GM19324 (cell line): ENCODE data around the gene KRT25.
"Not testable (repeated sequence)": the region's sequence is repeated elsewhere in the genome, so short reads cannot be mapped to it uniquely, and the experiment has no call there.

Experiments
- ATAC-seq: cut with Tn5 transposase; IDR thresholded peaks from one replicate; pipeline ENCODE4 v1.9.1; 2021; ENCODE audit warnings: mild to moderate bottlenecking, moderate library complexity; ENCODE audit not compliant: unreplicated experiment, low FRiP score

KRT25 gene

DNA sequence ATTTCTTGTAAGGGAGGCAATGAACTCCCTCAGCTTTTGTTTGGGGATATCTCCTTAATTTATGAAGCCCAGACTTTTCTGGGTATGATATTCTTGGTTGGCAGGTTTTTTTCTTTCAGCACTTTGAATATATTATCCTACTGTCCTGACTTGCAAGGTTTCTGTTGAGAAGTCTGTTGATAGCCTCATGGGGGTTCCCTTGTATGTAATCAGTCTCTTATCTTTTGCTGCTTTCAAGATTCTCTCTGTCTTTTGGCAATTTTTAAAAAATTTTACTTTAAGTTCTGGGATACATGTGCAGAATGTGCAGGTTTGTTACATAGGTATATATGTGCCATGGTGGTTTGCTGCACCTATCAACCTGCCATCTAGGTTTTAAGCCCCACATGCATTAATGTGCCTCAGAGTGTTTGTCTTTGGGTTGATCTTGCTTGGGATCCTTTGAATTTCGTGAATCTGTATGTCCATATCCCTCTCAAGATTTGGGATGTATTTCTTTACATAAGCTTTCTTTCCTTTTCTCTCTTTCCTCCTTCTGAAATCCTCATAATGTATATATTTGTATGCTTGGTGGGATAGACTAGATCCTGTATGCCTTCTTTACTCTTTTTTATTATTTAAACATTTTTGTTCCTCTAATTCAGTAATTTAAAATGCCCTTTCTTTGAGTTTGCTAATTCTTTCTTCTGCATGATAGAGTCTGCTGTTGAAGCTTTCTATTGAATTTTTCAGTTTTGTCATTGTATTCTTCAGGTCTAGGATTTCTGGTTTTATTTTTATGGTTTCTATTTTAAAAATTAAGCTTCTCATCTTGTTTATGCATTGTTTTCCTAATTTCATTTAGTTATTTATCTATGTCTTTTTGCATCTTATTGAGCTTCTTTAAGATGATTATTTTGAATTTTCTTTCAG is 5.2 kb upstream of the KRT25 start:
- ATAC-seq = no peak

DNA sequence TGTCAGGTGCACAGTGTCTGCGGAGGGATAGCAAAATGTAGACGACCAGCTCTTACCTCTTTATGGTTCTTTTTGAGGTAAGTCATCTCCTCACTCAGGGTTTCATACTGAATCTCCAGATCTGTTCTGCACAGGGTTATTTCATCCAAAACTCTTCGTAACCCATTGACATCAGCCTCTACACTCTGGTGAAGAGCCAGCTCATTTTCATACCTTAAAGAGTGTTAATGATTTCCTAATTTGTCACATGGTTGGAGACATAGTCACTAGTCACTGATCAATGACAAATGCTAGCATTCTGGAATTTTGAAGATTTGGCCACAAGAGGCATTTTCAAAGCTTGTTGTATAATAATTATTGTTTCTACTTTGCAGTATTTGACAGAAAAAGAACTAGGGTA is 1.3 kb downstream of the KRT25 start:
- no peak for ATAC-seq

DNA sequence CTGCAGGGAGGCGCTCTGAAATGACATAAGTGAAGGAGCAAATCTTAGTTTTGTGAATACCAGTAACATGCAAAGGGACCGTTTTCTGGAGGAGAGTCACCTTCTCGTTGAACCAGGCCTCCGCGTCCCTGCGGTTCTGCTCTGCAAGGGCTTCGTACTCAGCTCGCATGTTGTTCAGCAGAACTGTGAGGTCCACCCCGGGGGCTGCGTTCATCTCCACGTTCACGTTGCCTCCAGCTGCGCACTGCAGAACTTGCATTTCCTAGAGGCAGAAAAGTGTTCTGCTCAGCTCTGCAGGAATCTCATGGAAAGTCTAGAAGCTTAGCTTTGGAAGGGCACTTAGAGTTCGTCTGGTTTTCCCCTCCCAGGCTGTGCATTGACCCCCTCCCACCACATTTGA is 4.1 kb downstream of the KRT25 start:
- ATAC-seq = no peak

DNA sequence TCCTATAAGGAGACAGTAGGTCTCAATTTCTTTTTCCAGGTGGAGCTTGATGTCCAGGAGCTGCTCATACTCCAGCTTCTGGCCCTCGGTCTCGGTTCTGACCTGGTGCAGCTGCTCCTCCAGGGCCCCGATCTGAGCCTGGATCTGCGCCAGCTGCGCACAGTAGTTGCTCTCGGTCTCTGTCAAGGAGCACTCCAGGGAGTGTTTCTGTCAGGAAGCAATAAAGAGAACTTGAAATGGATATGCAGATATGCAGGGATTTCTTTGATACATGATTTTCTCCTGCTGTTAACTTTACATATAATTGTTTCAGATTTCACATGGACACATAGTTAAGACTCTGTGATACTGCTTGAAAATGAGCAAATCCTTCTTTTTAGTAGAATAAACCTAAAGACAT is 4.7 kb downstream of the KRT25 start:
- ATAC-seq = no peak

DNA sequence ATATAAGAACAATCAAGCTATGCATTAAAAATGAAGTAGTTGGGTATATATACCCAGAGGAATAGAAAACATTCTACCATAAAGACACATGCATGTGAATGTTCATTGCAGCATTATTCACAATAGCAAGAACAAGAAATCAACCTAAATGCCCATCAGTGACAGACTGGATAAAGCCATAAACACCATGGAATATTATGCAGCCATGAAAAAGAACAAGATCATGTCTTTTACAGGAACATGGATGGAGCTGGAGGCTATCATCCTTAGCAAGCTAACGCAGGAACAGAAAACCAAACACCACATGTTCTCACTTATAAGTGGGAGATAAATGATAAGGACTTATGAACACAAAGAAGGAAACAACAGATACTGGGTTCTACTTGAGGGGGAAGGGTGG is 6.5 kb downstream of the KRT25 start:
- not testable (repeated sequence) for ATAC-seq

DNA sequence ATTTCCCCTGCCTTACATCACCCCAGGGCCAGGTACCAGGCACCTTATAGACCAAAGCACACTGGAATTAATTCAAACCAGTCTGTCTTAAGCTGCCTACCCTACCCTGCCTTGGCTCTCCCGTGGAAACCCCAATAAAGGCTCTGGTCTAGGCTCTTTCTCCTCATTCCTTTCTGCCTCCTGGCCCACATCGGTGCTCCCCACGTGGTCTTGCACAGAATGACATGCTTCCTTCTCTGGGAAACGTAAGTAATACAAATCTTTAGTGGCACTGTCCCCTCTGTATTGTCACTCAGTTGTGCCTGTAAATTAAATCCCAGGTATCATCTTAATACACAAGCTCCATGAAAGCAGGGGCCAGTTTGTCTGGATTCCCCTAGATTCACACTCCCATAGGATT is 16.6 kb downstream of the KRT25 start:
- ATAC-seq = no peak

DNA sequence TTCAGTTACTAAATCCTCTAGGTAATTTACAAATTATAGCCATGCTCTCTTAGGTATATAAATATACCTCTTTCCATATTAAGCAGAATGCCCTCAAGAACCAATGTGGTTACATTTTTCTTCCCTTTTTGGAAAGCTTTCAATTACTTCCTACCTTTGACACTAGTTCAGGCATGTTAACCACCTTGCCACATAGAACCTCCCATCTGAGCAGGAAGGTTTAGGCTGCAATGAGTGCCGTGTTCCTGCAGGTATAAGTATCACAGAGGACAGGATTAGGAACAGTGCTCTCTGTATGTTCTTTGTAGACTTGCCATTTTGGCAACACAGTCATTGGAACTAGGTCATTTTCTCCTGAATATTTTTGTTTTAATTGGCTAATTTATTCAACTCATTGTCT is 20.1 kb downstream of the KRT25 start:
- ATAC-seq = no peak

DNA sequence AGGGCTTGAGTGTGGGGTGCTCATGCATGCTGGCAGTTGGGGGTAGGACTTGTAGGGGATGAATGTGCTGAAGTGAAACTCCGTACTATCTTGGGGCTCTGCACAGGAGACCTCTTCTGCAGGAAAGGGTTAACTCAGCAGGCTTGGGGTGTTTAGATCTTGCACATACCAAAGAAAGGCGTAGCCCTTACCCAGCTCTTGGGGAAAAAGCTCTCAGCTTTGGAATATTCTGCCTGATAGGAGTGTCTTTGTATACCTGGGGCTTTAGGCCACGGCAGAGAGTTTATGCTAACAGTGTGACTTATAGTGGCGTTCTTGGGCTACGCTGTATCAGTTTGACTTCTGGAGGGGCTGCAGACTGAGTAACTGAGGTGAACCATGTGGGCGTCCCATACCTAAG is 21.1 kb downstream of the KRT25 start:
- no peak for ATAC-seq

DNA sequence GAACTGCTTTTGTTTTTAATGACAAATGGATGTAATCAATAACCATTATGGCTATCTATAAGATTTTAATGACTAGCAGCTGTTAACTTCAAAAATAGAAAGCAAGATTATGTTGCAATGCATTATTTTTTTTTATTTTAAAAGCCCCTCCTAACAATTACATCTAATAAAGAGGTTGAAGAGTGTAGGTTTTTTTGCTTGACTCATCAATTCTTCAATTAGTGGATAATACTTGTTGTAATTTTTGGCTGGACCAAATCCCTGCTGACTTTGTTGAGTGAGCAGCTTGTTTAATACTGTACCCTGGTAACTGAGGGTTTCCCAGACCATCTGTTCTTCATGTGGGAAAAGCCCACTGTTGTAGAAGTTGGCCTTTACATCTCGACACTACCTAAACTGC is 24.2 kb downstream of the KRT25 start:
- no peak for ATAC-seq

DNA sequence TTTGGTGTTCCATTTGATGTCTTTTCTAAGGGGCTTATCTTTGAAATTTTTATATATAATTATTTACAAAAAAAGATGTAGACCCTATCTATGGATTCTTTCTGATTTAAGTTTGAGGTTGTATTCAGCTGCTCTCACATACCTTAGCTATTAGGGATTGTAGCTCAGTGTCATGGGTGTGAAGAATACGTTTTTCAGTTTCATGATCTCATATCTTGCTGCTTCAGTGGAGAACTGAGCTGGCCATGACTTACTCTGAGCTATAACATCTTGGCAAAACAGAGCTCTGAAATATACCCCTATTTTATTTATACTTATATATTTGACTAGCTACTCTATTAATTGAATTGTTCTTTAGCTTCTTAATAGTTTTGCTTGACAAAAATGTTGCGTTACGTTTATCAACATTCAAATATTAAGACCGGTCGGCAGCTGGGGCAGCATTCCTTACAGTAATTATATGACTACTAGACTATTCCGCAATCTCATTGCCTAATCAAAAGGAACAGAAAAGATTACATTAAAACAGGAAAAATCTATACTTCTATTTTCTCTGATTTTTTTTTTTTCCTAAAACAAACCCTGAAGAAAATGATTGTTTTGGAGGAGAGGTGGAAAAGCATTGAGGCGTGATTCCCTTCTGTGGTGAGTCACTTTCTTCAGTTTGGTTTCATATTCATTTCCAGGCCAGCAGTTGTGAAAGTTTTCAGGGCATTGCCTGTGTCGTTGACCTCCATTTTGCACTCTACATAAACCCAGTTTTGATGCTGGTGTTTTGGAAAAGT is 27.5 kb downstream of the KRT25 start:
- ATAC-seq = no peak

DNA sequence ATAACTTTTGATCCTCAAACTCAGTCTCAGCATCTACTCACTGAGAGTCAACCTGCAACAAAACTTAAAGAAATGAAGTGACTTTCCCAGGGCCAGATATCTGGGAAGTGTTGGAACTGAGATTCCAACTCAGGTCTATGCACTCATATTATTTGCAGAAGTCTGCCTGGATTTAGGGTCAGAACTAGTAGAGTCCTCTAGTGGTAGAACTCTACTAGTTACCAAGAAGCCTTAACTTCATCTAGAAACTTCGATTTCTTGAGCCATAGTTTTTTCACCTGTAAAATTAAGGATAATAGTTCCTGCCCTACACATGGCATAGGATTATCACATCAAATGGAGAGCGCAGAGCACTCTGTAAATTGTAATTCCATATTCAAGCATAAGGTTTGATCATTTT is 28.2 kb downstream of the KRT25 start:
- no peak for ATAC-seq

DNA sequence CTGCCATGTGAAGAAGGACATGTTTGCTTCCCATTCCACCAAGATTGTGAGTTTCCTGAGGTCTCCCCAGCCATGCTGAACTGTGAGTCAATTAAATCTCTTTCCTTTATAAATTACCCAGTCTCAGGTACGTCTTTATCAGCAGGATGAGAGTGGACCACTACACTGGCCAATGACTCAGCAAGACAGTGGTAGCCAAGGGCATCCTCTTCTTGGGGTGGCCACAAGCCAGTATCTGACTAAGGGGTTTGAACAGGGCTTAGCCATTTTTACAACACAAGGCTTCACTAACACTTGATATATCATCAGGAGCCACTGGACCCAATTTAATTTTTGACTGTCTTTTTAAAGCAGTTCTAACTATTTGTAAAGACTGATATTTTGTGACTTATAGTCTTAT is 30.5 kb downstream of the KRT25 start:
- no peak for ATAC-seq

DNA sequence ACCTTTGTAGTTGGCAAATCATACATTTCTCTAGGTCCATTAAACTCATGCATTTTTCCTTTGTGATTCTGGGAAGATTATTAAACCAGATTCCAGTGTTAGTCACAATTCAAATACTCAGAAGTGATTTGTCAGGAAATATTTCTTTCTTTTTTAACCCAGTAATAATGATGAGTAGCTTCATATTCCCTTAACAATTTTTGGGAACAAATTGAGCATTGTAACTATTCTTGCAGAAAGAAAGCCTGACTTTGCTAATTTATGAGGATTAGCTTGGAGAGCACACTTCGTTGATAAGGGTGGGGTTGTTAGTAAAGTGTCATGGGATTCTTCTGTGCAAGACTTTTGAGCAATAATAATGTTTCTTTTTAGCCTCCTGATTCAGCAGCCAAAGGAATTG is 32.9 kb downstream of the KRT25 start:
- ATAC-seq = no peak

DNA sequence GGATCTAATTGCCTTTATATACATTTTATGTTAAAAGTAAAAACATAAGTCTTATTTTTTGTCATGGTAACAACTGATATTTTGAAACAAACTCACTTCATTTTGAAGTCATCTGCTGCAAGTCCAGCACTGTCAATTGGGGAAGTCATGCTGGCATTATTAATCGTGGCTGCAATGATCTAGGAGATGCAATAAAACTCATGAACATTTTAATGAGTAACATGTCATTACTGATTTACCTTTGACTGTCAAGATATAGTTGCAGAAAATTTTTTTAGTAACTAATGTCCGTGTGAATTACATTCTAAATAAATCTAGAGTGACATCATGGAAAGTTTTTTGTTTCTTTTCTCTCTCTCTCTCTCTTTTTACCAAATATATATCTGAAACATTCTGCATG is 34.2 kb downstream of the KRT25 start:
- no peak for ATAC-seq

DNA sequence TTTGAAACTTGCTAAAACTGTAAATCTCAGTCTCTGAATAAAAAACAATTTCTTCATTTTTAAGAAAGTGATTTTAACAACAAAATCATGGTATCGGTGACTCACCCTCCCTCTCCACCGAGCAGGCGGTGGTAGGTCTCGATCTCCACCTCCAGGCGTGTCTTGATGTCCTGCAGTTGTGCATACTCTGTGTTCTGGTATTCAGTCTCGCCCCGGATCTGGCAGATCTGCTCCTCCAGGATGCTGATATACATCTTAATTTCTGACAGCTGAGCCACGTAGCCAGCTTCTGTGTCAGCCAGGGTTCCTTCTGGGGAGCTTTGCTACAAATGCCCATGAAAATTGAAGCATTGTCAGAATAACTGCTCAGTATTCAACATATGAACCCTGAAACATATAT is 36.2 kb downstream of the KRT25 start:
- ATAC-seq = no peak

DNA sequence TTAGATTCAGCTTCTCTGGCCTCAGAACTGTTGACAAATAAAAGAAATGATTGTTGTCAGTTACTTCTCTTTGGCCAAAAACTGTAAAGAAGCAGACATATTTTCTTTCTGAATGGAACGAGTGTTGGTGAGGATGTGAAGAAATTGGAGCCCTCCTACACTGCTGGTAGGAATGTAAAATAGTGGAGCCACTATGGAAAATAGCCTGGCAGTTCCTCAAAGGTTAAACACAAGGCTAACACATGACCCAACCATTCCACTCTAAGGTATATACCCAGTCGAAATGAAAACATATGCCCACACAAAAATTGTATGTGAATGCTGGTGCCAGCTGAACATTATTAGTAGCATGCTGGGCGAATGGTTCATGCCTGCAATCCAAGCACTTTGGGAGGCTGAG is 37.4 kb downstream of the KRT25 start:
- no peak for ATAC-seq

DNA sequence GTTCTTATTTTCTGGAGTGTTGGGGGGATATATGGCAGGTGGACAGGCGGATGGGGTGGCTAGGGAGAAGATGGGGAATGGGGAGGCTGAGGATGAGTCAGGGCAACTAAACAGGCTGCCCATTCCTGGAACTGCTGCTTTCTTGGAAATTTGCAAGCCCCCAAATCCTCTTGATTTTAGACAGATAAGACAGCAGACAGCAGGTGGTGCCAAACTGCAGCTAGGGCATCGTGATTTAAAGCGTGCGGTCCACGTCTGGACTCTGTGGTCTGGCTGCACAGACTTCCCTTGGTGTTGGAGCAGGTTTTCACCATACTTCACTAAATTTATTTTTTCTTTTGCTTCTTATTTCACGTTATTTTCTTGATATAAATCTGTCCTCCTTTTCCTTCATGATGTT is 40.7 kb downstream of the KRT25 start:
- no peak for ATAC-seq

DNA sequence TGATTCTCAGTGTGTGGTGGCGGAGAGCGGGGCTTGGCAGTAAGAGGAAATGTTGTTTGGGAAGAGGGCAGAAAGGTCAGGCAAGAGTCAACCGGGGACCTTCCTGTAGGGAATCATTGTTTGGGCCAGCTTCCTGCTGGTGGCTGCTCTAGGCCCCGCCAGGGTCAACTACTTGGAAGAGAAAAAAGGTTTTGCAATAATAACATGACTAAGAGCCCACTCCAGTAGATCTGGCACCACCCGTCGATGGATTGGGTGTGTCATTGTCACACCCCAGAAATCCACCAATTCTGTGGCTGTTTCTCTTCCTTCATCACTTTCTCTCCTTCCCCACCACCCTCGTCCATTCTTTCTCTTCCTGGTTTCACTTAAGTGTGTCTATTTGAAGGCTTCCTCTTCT is 47.4 kb downstream of the KRT25 start:
- ATAC-seq = no peak

DNA sequence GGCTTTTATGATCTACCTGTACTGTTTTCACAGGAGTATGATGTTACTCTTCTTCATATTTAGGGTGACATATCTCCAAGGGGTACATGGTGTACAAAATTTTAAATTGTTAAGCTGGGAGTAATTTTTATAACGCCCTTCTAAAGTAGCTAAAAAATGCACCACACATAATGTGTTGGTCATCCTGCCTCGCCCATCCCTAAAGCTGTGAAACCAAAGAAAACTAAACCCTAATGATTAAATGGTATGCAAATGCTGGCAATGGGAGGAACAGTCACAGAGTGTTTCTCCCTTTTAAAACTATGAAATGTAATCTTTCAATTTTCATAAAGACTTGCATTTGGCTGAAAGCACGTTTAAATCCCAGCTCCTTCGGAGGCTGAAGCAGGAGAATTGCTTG is 49.5 kb downstream of the KRT25 start:
- ATAC-seq = no peak

DNA sequence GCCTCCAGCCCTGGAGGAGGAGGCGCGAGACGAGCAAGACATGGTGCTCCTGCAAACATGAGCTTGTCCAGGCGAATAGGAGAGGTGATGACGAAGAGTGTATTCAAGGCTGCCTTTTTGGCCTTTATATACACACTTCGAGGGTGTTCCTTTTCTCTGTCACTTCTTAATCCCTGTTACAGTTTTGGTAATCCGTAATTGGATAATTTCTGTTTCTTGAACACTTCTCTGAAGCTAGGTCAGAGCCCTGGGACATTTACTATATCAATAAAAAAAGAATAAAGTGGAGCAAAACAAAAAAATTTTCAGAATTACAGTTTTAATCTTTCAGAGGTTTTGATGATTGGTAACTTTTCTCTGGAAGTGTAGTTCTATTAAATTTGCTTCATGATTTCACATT is 51.5 kb downstream of the KRT25 start, which contains the start of gene KRT24:
Gene KRT24, minus strand, starts transcription at position 101 of the 400 bp plus-strand sequence. Its CDS starts 59 bp downstream, at position 42.
- ATAC-seq = no peak

DNA sequence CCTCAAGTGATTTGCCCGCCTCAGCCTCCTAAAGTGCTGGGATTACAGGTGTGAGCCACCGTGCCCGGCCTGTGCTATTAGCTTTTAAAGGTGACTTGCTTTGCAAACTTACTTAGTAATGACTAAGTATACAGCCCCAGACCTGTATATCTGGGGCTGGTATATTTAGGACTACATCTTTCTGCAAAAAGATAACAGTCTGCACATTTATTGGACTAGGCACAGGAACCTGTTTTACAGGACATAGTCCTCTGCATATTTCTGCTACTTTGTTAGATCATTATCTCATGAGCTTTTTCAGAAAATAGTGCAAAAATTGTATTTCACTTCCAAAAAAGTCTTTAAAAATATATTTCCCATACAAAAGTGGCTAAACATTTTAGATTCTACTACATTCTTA is 52.9 kb downstream of the KRT25 start:
- no peak for ATAC-seq

DNA sequence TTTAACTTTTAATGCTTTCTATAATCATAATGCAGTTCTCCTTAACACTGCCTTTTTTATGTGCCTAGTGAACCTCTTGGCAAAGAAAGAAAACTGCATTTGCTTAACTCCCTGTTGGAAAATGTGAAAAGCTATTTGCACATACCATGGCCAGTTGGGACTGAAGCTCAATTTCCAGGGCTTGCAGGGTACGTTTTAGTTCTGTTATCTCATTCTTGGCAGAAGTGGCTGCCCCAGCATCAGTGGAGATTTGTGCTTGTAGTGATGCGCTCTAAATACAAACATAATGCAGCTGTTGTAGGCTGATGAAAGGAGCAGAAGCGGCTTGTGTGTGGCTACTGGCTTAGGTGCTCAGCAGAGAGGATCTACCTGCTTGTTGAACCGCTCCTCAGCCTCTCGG is 55.3 kb downstream of the KRT25 start:
- no peak for ATAC-seq
